ENCODE measurements around the gene OPCML.

The OPCML gene

GRCh38 chr11:133331031-133331430 lies 201.3 kb downstream of the OPCML start:
- no peak for DNase-seq
- H3K4me1 Mint-ChIP-seq = no peaks in the 10 kb centered on the region
- H3K27ac Mint-ChIP-seq = no peak overlapping the region
- TF ChIP-seq CTCF (IDR thresholded peaks at IDR 0.05) = no peak
- H3K4me3 Mint-ChIP-seq = no peak overlapping the region
- H3K9me3 Mint-ChIP-seq = no peaks in the 10 kb centered on the region
- peaks cover 9% of the 10 kb centered on the region for H3K27me3 Mint-ChIP-seq (ENCODE audit: low read depth, poor library complexity)
- no peaks in the 10 kb centered on the region for H3K36me3 Mint-ChIP-seq (ENCODE audit: low read depth)

GRCh38 chr11:133326849-133327248 lies 205.5 kb downstream of the OPCML start:
- Mint-ChIP-seq H3K4me1 (no peaks in the 10 kb centered on the region), H3K9me3 (no peaks in the 10 kb centered on the region), H3K27ac (no peak overlapping the region), H3K36me3 (ENCODE audit: low read depth) (no peaks in the 10 kb centered on the region), H3K27me3 (ENCODE audit: low read depth, poor library complexity) (peaks cover 4% of the 10 kb centered on the region), H3K4me3 (no peak overlapping the region)
- no peak for DNase-seq
- no peak for TF ChIP-seq CTCF (IDR thresholded peaks at IDR 0.05)

GRCh38 chr11:133326332-133326731 lies 206.0 kb downstream of the OPCML start:
- DNase-seq = no peak
- Mint-ChIP-seq H3K4me3 (no peak overlapping the region), H3K36me3 (ENCODE audit: low read depth) (no peaks in the 10 kb centered on the region), H3K27ac (no peak overlapping the region), H3K4me1 (no peaks in the 10 kb centered on the region), H3K9me3 (no peaks in the 10 kb centered on the region), H3K27me3 (ENCODE audit: low read depth, poor library complexity) (peaks cover under 1% of the 10 kb centered on the region)
- no peak for TF ChIP-seq CTCF (IDR thresholded peaks at IDR 0.05)

GRCh38 chr11:133325711-133326110 lies 206.6 kb downstream of the OPCML start:
- H3K36me3 Mint-ChIP-seq (ENCODE audit: low read depth) = no peaks in the 10 kb centered on the region

GRCh38 chr11:133323354-133323753 lies 208.9 kb downstream of the OPCML start:
- TF ChIP-seq CTCF (IDR thresholded peaks at IDR 0.05) = no peak
- H3K4me1 Mint-ChIP-seq = peaks cover 2% of the 10 kb centered on the region
- no peaks in the 10 kb centered on the region for H3K27me3 Mint-ChIP-seq (ENCODE audit: low read depth, poor library complexity)
- H3K4me3 Mint-ChIP-seq = no peak overlapping the region
- no peak overlapping the region for H3K27ac Mint-ChIP-seq
- no peaks in the 10 kb centered on the region for H3K36me3 Mint-ChIP-seq (ENCODE audit: low read depth)
- H3K9me3 Mint-ChIP-seq = no peaks in the 10 kb centered on the region
- DNase-seq = no peak

More at GRCh38 chr11:133325711-133326110, 206.6 kb downstream of the OPCML start:
- TF ChIP-seq CTCF (IDR thresholded peaks at IDR 0.05) = no peak
- Mint-ChIP-seq H3K27ac (no peak overlapping the region), H3K27me3 (ENCODE audit: low read depth, poor library complexity) (no peaks in the 10 kb centered on the region), H3K4me1 (no peaks in the 10 kb centered on the region), H3K4me3 (no peak overlapping the region), H3K9me3 (no peaks in the 10 kb centered on the region)
- DNase-seq = no peak

GRCh38 chr11:133318221-133318620 lies 214.1 kb downstream of the OPCML start:
- no peak for DNase-seq
- H3K4me3 Mint-ChIP-seq = no peak overlapping the region

More at GRCh38 chr11:133318221-133318620, 214.1 kb downstream of the OPCML start:
- no peak for TF ChIP-seq CTCF (IDR thresholded peaks at IDR 0.05)
- Mint-ChIP-seq H3K27me3 (ENCODE audit: low read depth, poor library complexity) (no peaks in the 10 kb centered on the region), H3K36me3 (ENCODE audit: low read depth) (no peaks in the 10 kb centered on the region), H3K4me1 (peaks cover 5% of the 10 kb centered on the region), H3K27ac (no peak overlapping the region), H3K9me3 (no peaks in the 10 kb centered on the region)

Data from nephron progenitor cell (in vitro differentiated cells).